WTC11 (cell line): ENCODE data around the gene RIN3. TPM values are rescaled to one million over a fixed set of nuclear protein-coding genes. Genes with fewer than 3 reads are reported as not detected.

Experiments used
- ATAC-seq: fragments of 200-7000 bp; cut with Tn5 transposase; 2 replicates; pipeline ENCODE4 v1.10.0; 2021; ENCODE audit warnings: mild to moderate bottlenecking, moderate library complexity
- CTCF ChIA-PET: fragments of 300-600 bp; sonication (Branson Sonifier 250); formaldehyde crosslinking; loops from one replicate; lab custom pipeline; 2021; ENCODE audit warnings: antibody characterized with exemption; lab: Charles Lee
- POLR2A ChIA-PET: fragments of 350-600 bp; sonication (Branson Sonifier 250); formaldehyde crosslinking; loops from one replicate; lab custom pipeline; 2021; ENCODE audit warnings: antibody characterized with exemption; lab: Charles Lee
- DNase-seq: peaks from one replicate; pipeline ENCODE4 v3.0.0; 2021; ENCODE audit warnings: low spot score
- H3K27ac Mint-ChIP-seq: 2 replicates; pipeline ENCODE4 v1.8.0; 2021; ENCODE audit warnings: mixed read lengths
- H3K27me3 Mint-ChIP-seq: 2 replicates; pipeline ENCODE4 v1.8.0; 2021; ENCODE audit warnings: low read depth, mild to moderate bottlenecking, moderate library complexity, mixed read lengths
- H3K36me3 Mint-ChIP-seq: 2 replicates; pipeline ENCODE4 v1.8.0; 2021; ENCODE audit warnings: mixed read lengths
- H3K4me1 Mint-ChIP-seq: 2 replicates; pipeline ENCODE4 v1.8.0; 2022; ENCODE audit warnings: mixed read lengths
- H3K4me3 Mint-ChIP-seq: 2 replicates; pipeline ENCODE4 v1.8.0; 2021; ENCODE audit warnings: mild to moderate bottlenecking, moderate library complexity, mixed read lengths
- H3K9me3 Mint-ChIP-seq: 2 replicates; pipeline ENCODE4 v1.8.0; 2021; ENCODE audit warnings: mixed read lengths
- ARID4B ChIP-seq: sonication (generic); formaldehyde crosslinking; IDR thresholded peaks from 2 replicates; pipeline ENCODE4 v1.8.0; 2023; ENCODE audit warnings: missing genetic modification reagents, mild to moderate bottlenecking, borderline replicate concordance
- CREB1 ChIP-seq: sonication (generic); formaldehyde crosslinking; IDR thresholded peaks from 2 replicates; pipeline ENCODE4 v1.8.0; 2023; ENCODE audit warnings: mild to moderate bottlenecking, missing genetic modification reagents
- E2F1 ChIP-seq: sonication (generic); formaldehyde crosslinking; IDR thresholded peaks from 2 replicates; pipeline ENCODE4 v1.8.0; 2022; ENCODE audit warnings: mild to moderate bottlenecking, missing genetic modification reagents
- EMX1 ChIP-seq: fragments of 250-450 bp; sonication (Bioruptor Pico); IDR thresholded peaks from 2 replicates; pipeline ENCODE4 v1.8.0; 2021; ENCODE audit warnings: mild to moderate bottlenecking
- ERG ChIP-seq: fragments of 250-450 bp; sonication (Bioruptor Pico); IDR thresholded peaks from 2 replicates; pipeline ENCODE4 v1.8.0; 2021; ENCODE audit warnings: mild to moderate bottlenecking
- ESRRA ChIP-seq: sonication (generic); formaldehyde crosslinking; IDR thresholded peaks from 2 replicates; pipeline ENCODE4 v1.8.1; 2022; ENCODE audit warnings: mild to moderate bottlenecking, missing genetic modification reagents, borderline replicate concordance
- FOXP1 ChIP-seq: sonication (generic); formaldehyde crosslinking; IDR thresholded peaks from 2 replicates; pipeline ENCODE4 v1.8.0; 2022; ENCODE audit warnings: missing genetic modification reagents, mild to moderate bottlenecking, moderate library complexity, borderline replicate concordance
- IRF1 ChIP-seq: sonication (generic); formaldehyde crosslinking; IDR thresholded peaks from 2 replicates; pipeline ENCODE4 v1.8.0; 2023; ENCODE audit warnings: missing genetic modification reagents
- JAZF1 ChIP-seq: fragments of 250-450 bp; sonication (Bioruptor Pico); IDR thresholded peaks from 2 replicates; pipeline ENCODE4 v1.9.0; 2021; ENCODE audit warnings: moderate library complexity, mild to moderate bottlenecking, inconsistent platforms
- KAT7 ChIP-seq: sonication (generic); formaldehyde crosslinking; IDR thresholded peaks from 2 replicates; pipeline ENCODE4 v1.8.1; 2023; ENCODE audit warnings: missing genetic modification reagents, mild to moderate bottlenecking, borderline replicate concordance
- MAX ChIP-seq: sonication (generic); formaldehyde crosslinking; IDR thresholded peaks from 2 replicates; pipeline ENCODE4 v1.8.0; 2022; ENCODE audit warnings: mild to moderate bottlenecking, missing genetic modification reagents
- MXD4 ChIP-seq: fragments of 250-450 bp; sonication (Bioruptor Pico); IDR thresholded peaks from 2 replicates; pipeline ENCODE4 v1.8.0; 2021; ENCODE audit warnings: mild to moderate bottlenecking, moderate library complexity, borderline replicate concordance
- MYBL2 ChIP-seq: sonication (generic); formaldehyde crosslinking; IDR thresholded peaks from 2 replicates; pipeline ENCODE4 v1.8.1; 2023; ENCODE audit warnings: mild to moderate bottlenecking, moderate library complexity, missing genetic modification reagents
- NR3C1 ChIP-seq: sonication (generic); formaldehyde crosslinking; conservative IDR thresholded peaks from 2 replicates; pipeline ENCODE4 v1.8.1; 2023; ENCODE audit warnings: low read depth, mild to moderate bottlenecking, missing genetic modification reagents
- RORB ChIP-seq: fragments of 250-450 bp; sonication (Bioruptor Pico); IDR thresholded peaks from 2 replicates; pipeline ENCODE4 v1.9.0; 2021; ENCODE audit warnings: mild to moderate bottlenecking
- TCF7 ChIP-seq: sonication (generic); formaldehyde crosslinking; IDR thresholded peaks from 2 replicates; pipeline ENCODE4 v1.8.0; 2022; ENCODE audit warnings: mild to moderate bottlenecking, low read depth, missing genetic modification reagents, moderate library complexity
- TEAD1 ChIP-seq: sonication (generic); formaldehyde crosslinking; IDR thresholded peaks from 2 replicates; pipeline ENCODE4 v1.8.0; 2022; ENCODE audit warnings: mild to moderate bottlenecking, missing genetic modification reagents
- USF1 ChIP-seq: sonication (generic); formaldehyde crosslinking; IDR thresholded peaks from 2 replicates; pipeline ENCODE4 v1.8.0; 2022; ENCODE audit warnings: mild to moderate bottlenecking, missing genetic modification reagents
- ZBTB21 ChIP-seq: sonication (generic); formaldehyde crosslinking; IDR thresholded peaks from 2 replicates; pipeline ENCODE4 v1.8.1; 2023; ENCODE audit warnings: mild to moderate bottlenecking, missing genetic modification reagents, borderline replicate concordance
- ZBTB43 ChIP-seq: sonication (generic); formaldehyde crosslinking; IDR thresholded peaks from 2 replicates; pipeline ENCODE4 v1.8.1; 2023; ENCODE audit warnings: mild to moderate bottlenecking, missing genetic modification reagents
- ZNF121 ChIP-seq: sonication (generic); formaldehyde crosslinking; IDR thresholded peaks from 2 replicates; pipeline ENCODE4 v1.8.0; 2023; ENCODE audit warnings: missing genetic modification reagents
- ZNF138 ChIP-seq: sonication (generic); formaldehyde crosslinking; conservative IDR thresholded peaks from 2 replicates; pipeline ENCODE4 v1.8.1; 2022; ENCODE audit warnings: mild to moderate bottlenecking, moderate library complexity, missing genetic modification reagents
- ZNF263 ChIP-seq: sonication (generic); formaldehyde crosslinking; IDR thresholded peaks from 2 replicates; pipeline ENCODE4 v1.8.1; 2022; ENCODE audit warnings: low read depth, mild to moderate bottlenecking, moderate library complexity, missing genetic modification reagents
- ZSCAN18 ChIP-seq: fragments of 250-450 bp; sonication (Bioruptor Pico); IDR thresholded peaks from 2 replicates; pipeline ENCODE4 v2.1.2; 2022; ENCODE audit warnings: mild to moderate bottlenecking, moderate library complexity
- total RNA-seq: library from RNA; stranded (reverse); gene quantifications from 3 replicates; pipeline ENCODE4 v1.2.3, GENCODE V29; 2021
- TF ChIP-seq, protein P1 (sequence below): sonication (generic); formaldehyde crosslinking; IDR thresholded peaks from 2 replicates; pipeline ENCODE4 v1.8.1; 2022; ENCODE audit warnings: mild to moderate bottlenecking, moderate library complexity, missing genetic modification reagents

RIN3 gene
- total RNA-seq, 1 experiment from 2014 or later, result 3.3 TPM

GRCh38 chr14:92686900-92687427 lies 173.4 kb downstream of the RIN3 start:
- Mint-ChIP-seq H3K27me3 (peaks cover 25% of the 10 kb centered on the region), H3K4me3 (peak overlapping the region; percentile 45), H3K27ac (no peak overlapping the region), H3K9me3 (no peaks in the 10 kb centered on the region), H3K4me1 (no peaks in the 10 kb centered on the region), H3K36me3 (no peaks in the 10 kb centered on the region)
- ATAC-seq (peak; percentile 83), DNase-seq (peak; percentile 94)
- ChIA-PET CTCF (interaction anchor here (0.5 to 4.8 kb wide), 70 partner anchors 10 to 581 kb away, joined by 3 to 32 read pairs (median 4); partner anchors contain the start of genes ATXN3, GOLGA5, ITPK1 and LGMN), POLR2A (no interaction called here)
- TF ChIP-seq ERG (CRISPR knock-in tag) (no peak), KAT7 (CRISPR knock-in tag) (no peak), ZNF121 (CRISPR knock-in tag) (no peak), ZBTB43 (peak; percentile 50; the same call in 1 of the 2 replicates), FOXP1 (0 out of 2 replicates have a peak, but pooled peaks have one; percentile 45), ZBTB21 (CRISPR knock-in tag) (no peak), RORB (no peak), E2F1 (CRISPR knock-in tag) (0 out of 2 replicates have a peak, but pooled peaks have one; percentile 68), ZNF138 (CRISPR knock-in tag) (no peak), ZSCAN18 (no peak), NR3C1 (CRISPR knock-in tag) (no peak), TEAD1 (CRISPR knock-in tag) (peak; percentile 28; the same call in 1 of the 2 replicates), ARID4B (peak; percentile 66; the same call in 1 of the 2 replicates), ESRRA (CRISPR knock-in tag) (no peak), MYBL2 (CRISPR knock-in tag) (0 out of 2 replicates have a peak, but pooled peaks have one; percentile 10), MAX (CRISPR knock-in tag) (peak; percentile 91), EMX1 (CRISPR knock-in tag) (no peak), JAZF1 (CRISPR knock-in tag) (no peak), IRF1 (CRISPR knock-in tag) (no peak), CREB1 (CRISPR knock-in tag) (no peak), TCF7 (CRISPR knock-in tag) (no peak), MXD4 (CRISPR knock-in tag) (no peak), ZNF263 (CRISPR knock-in tag) (0 out of 2 replicates have a peak, but pooled peaks have one; percentile 27), USF1 (CRISPR knock-in tag) (0 out of 2 replicates have a peak, but pooled peaks have one; percentile 16)
- TF ChIP-seq, protein P1, sequence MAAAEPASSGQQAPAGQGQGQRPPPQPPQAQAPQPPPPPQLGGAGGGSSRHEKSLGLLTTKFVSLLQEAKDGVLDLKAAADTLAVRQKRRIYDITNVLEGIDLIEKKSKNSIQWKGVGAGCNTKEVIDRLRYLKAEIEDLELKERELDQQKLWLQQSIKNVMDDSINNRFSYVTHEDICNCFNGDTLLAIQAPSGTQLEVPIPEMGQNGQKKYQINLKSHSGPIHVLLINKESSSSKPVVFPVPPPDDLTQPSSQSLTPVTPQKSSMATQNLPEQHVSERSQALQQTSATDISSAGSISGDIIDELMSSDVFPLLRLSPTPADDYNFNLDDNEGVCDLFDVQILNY (CRISPR knock-in tag), result peak; percentile 73; the same call in 1 of the 2 replicates
